HepG2 (cell line): Measurements from ENCODE around the gene ABAT.

Experiments used
- NR2F2 ChIP-seq: IDR thresholded peaks from 2 replicates; pipeline ENCODE4 v1.6.1; 2012; ENCODE audit warnings: low read depth, inconsistent platforms, borderline replicate concordance
- PBX3 ChIP-seq: sonication (generic); formaldehyde crosslinking; IDR thresholded peaks from 2 replicates; pipeline ENCODE4 v1.8.1; 2023; ENCODE audit warnings: missing genetic modification reagents, inconsistent platforms, borderline replicate concordance
- POLR2A ChIP-seq, 2 experiments: IDR thresholded peaks; 2 replicates each; pipeline ENCODE4 v1.6.1; 2011; ENCODE audit warnings: low read depth in 2 of 2, low read length in 2 of 2, mild to moderate bottlenecking in 1 of 2, moderate library complexity in 1 of 2; ENCODE audit not compliant: insufficient read depth in 1 of 2
- TRIM24 ChIP-seq: sonication (generic); formaldehyde crosslinking; IDR thresholded peaks from 2 replicates; pipeline ENCODE4 v1.8.0; 2022; ENCODE audit warnings: mild to moderate bottlenecking, missing genetic modification reagents
- ZBTB21 ChIP-seq: sonication (generic); formaldehyde crosslinking; IDR thresholded peaks from 2 replicates; pipeline ENCODE4 v1.4.0; 2020; ENCODE audit warnings: missing genetic modification reagents
- TF ChIP-seq, protein P1 (sequence below): sonication (generic); formaldehyde crosslinking; IDR thresholded peaks from 2 replicates; pipeline ENCODE4 v1.5.1; 2020; ENCODE audit warnings: mild to moderate bottlenecking, missing genetic modification reagents
- TF ChIP-seq, protein P2 (sequence below): IDR thresholded peaks from 2 replicates; pipeline ENCODE4 v1.6.1; 2012; ENCODE audit warnings: inconsistent platforms
- TF ChIP-seq, protein P3 (sequence below): sonication (generic); formaldehyde crosslinking; IDR thresholded peaks from 2 replicates; pipeline ENCODE4 v1.5.0; 2020; ENCODE audit warnings: mild to moderate bottlenecking, missing genetic modification reagents, moderate library complexity
- TF ChIP-seq, protein P4 (sequence below): sonication (generic); formaldehyde crosslinking; IDR thresholded peaks from 2 replicates; pipeline ENCODE4 v1.4.0; 2020; ENCODE audit warnings: missing genetic modification reagents, borderline replicate concordance

- TF ChIP-seq TRIM24 (CRISPR knock-in tag) = no peak
- no peak for TF ChIP-seq POLR2A (IDR thresholded peaks at IDR 0.05; ENCODE audit: insufficient read depth in 1 of 2, low read depth in 2 of 2, low read length in 2 of 2)
- no peak for TF ChIP-seq NR2F2
- no peak for TF ChIP-seq PBX3 (CRISPR knock-in tag)
- TF ChIP-seq, protein P1, sequence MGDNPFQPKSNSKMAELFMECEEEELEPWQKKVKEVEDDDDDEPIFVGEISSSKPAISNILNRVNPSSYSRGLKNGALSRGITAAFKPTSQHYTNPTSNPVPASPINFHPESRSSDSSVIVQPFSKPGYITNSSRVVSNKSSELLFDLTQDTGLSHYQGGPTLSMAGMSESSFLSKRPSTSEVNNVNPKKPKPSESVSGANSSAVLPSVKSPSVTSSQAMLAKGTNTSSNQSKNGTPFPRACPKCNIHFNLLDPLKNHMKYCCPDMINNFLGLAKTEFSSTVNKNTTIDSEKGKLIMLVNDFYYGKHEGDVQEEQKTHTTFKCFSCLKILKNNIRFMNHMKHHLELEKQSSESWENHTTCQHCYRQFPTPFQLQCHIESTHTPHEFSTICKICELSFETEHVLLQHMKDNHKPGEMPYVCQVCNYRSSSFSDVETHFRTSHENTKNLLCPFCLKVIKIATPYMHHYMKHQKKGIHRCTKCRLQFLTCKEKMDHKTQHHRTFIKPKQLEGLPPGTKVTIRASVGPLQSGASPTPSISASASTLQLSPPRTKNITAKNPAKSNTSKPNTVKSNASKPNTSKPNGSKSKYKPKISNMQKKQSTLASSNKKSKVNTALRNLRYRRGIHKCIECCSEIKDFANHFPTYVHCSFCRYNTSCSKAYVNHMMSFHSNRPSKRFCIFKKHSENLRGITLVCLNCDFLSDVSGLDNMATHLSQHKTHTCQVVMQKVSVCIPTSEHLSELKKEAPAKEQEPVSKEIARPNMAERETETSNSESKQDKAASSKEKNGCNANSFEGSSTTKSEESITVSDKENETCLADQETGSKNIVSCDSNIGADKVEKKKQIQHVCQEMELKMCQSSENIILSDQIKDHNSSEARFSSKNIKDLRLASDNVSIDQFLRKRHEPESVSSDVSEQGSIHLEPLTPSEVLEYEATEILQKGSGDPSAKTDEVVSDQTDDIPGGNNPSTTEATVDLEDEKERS = no peak
- TF ChIP-seq, protein P2, sequence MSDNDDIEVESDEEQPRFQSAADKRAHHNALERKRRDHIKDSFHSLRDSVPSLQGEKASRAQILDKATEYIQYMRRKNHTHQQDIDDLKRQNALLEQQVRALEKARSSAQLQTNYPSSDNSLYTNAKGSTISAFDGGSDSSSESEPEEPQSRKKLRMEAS = no peak
- TF ChIP-seq, protein P3, sequence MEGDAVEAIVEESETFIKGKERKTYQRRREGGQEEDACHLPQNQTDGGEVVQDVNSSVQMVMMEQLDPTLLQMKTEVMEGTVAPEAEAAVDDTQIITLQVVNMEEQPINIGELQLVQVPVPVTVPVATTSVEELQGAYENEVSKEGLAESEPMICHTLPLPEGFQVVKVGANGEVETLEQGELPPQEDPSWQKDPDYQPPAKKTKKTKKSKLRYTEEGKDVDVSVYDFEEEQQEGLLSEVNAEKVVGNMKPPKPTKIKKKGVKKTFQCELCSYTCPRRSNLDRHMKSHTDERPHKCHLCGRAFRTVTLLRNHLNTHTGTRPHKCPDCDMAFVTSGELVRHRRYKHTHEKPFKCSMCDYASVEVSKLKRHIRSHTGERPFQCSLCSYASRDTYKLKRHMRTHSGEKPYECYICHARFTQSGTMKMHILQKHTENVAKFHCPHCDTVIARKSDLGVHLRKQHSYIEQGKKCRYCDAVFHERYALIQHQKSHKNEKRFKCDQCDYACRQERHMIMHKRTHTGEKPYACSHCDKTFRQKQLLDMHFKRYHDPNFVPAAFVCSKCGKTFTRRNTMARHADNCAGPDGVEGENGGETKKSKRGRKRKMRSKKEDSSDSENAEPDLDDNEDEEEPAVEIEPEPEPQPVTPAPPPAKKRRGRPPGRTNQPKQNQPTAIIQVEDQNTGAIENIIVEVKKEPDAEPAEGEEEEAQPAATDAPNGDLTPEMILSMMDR = no peak
- TF ChIP-seq ZBTB21 (CRISPR knock-in tag) = no peak
- TF ChIP-seq, protein P4, sequence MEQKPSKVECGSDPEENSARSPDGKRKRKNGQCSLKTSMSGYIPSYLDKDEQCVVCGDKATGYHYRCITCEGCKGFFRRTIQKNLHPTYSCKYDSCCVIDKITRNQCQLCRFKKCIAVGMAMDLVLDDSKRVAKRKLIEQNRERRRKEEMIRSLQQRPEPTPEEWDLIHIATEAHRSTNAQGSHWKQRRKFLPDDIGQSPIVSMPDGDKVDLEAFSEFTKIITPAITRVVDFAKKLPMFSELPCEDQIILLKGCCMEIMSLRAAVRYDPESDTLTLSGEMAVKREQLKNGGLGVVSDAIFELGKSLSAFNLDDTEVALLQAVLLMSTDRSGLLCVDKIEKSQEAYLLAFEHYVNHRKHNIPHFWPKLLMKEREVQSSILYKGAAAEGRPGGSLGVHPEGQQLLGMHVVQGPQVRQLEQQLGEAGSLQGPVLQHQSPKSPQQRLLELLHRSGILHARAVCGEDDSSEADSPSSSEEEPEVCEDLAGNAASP (CRISPR knock-in tag) = no peak
Measured at GRCh38 chr16:8668113-8668512, 6.3 kb upstream of the ABAT start.
